Endodermal cell (in vitro differentiated cells): ENCODE measurements around the gene PPFIBP2. TPM values are rescaled to one million over a fixed set of nuclear protein-coding genes. Genes with fewer than 3 reads are reported as not detected.

Experiments used
- DNase-seq: peaks from one replicate; pipeline ENCODE4 v3.0.0-alpha.2; 2017
- H3K27ac ChIP-seq: 2 replicates; pipeline ENCODE4 v1.5.1; 2013; ENCODE audit warnings: mild to moderate bottlenecking, low read depth, low read length, moderate library complexity
- H3K27me3 ChIP-seq: 2 replicates; pipeline ENCODE4 v1.6.1; 2013; ENCODE audit warnings: mild to moderate bottlenecking, low read length, moderate library complexity; ENCODE audit not compliant: insufficient read depth, control insufficient read depth, poor library complexity, severe bottlenecking
- H3K36me3 ChIP-seq: 2 replicates; pipeline ENCODE4 v1.7.0; 2013; ENCODE audit warnings: mild to moderate bottlenecking, low read length, moderate library complexity; ENCODE audit not compliant: control insufficient read depth, insufficient read depth
- H3K4me1 ChIP-seq: one replicate; pipeline ENCODE4 v1.7.0; 2013; ENCODE audit warnings: low read length; ENCODE audit not compliant: control insufficient read depth, insufficient read depth
- H3K4me3 ChIP-seq: 2 replicates; pipeline ENCODE4 v1.5.1; 2013; ENCODE audit warnings: mild to moderate bottlenecking, low read length, moderate library complexity
- H3K9ac ChIP-seq: 2 replicates; pipeline ENCODE4 v1.6.1; 2013; ENCODE audit warnings: mild to moderate bottlenecking, low read length, moderate library complexity; ENCODE audit not compliant: poor library complexity, severe bottlenecking; ENCODE audit errors: extremely low read depth
- H3K9me3 ChIP-seq: 2 replicates; pipeline ENCODE4 v1.6.1; 2013; ENCODE audit warnings: mild to moderate bottlenecking, low read length, moderate library complexity; ENCODE audit not compliant: control insufficient read depth
- H3K27ac Mint-ChIP-seq: 2 replicates; pipeline ENCODE4 v1.8.0; 2020; ENCODE audit warnings: mixed read lengths
- H3K27me3 Mint-ChIP-seq: 2 replicates; pipeline ENCODE4 v1.8.0; 2021; ENCODE audit warnings: mild to moderate bottlenecking, mixed read lengths; ENCODE audit not compliant: insufficient read depth
- H3K36me3 Mint-ChIP-seq: 2 replicates; pipeline ENCODE4 v1.8.0; 2020; ENCODE audit warnings: low read depth, mixed read lengths
- H3K4me1 Mint-ChIP-seq: 2 replicates; pipeline ENCODE4 v1.8.0; 2020; ENCODE audit warnings: mixed read lengths
- H3K4me3 Mint-ChIP-seq: 2 replicates; pipeline ENCODE4 v1.8.0; 2020; ENCODE audit warnings: mild to moderate bottlenecking, moderate library complexity, mixed read lengths
- H3K9me3 Mint-ChIP-seq: 2 replicates; pipeline ENCODE4 v1.8.0; 2020; ENCODE audit warnings: mild to moderate bottlenecking, mixed read lengths
- CTCF ChIP-seq: fragments of 200-600 bp; sonication (generic); conservative IDR thresholded peaks from 2 replicates; pipeline ENCODE4 v1.5.0; 2021; ENCODE audit warnings: antibody characterized with exemption, mild to moderate bottlenecking
- WGBS, 2 experiments: methylation state at CpG; one replicate each; pipeline versions ENCODE4 v1.1.5 to v1.1.7; 2013; ENCODE audit warnings: missing lambda C conversion rate in 2 of 2, mixed read lengths in 1 of 2; ENCODE audit not compliant: insufficient coverage in 1 of 2, insufficient read length in 1 of 2; 5-methylcytosine and 5-hydroxymethylcytosine counted together
- total RNA-seq, 2 donors: library from RNA; stranded (reverse); fragmentation: NEBNext Ultra II Directional in 1 of 2; extraction: Animal tissue kit (Norgen Biotek cat#: 25700) in 1 of 2; gene quantifications; 2 replicates in 1 of 2; 3 replicates in 1 of 2; pipeline ENCODE4 v1.2.1, GENCODE V29; 2021

PPFIBP2 gene
- total RNA-seq, 2 donors from 2014 or later, result 149 to 195 TPM

GRCh38 chr11:7563281-7563680 is 49.5 kb downstream of the PPFIBP2 start:
- Histone ChIP-seq H3K27me3 (no peaks in the 10 kb centered on the region), H3K9ac (no peak overlapping the region), H3K4me3 (no peak overlapping the region), H3K36me3 (peaks cover 27% of the 10 kb centered on the region), H3K9me3 (no peaks in the 10 kb centered on the region), H3K27ac (no peak overlapping the region), H3K4me1 (peaks cover 5% of the 10 kb centered on the region)
- Mint-ChIP-seq H3K9me3 (peaks cover 4% of the 10 kb centered on the region), H3K27me3 (no peaks in the 10 kb centered on the region), H3K4me1 (peaks cover 12% of the 10 kb centered on the region), H3K36me3 (peaks cover 16% of the 10 kb centered on the region), H3K4me3 (no peak overlapping the region), H3K27ac (no peak overlapping the region)
- no peak for TF ChIP-seq CTCF
- WGBS, 2 experiments, result 96 to 100% methylated on average over 1 to 2 of the region's 2 CpGs
- no peak for DNase-seq

GRCh38 chr11:7564803-7565202 is 51.0 kb downstream of the PPFIBP2 start:
- Mint-ChIP-seq H3K27me3 (no peaks in the 10 kb centered on the region), H3K4me1 (peaks cover 5% of the 10 kb centered on the region), H3K27ac (no peak overlapping the region), H3K4me3 (no peak overlapping the region), H3K36me3 (peaks cover 22% of the 10 kb centered on the region), H3K9me3 (peaks cover 4% of the 10 kb centered on the region)
- Histone ChIP-seq H3K9ac (no peak overlapping the region), H3K4me3 (no peak overlapping the region), H3K4me1 (peaks cover 2% of the 10 kb centered on the region), H3K27ac (no peak overlapping the region), H3K27me3 (no peaks in the 10 kb centered on the region), H3K9me3 (no peaks in the 10 kb centered on the region), H3K36me3 (peaks cover 31% of the 10 kb centered on the region)
- WGBS, 2 experiments, result 71 to 91% methylated on average over 1 to 2 of the region's 2 CpGs
- TF ChIP-seq CTCF, result no peak
- no peak for DNase-seq

GRCh38 chr11:7567311-7567710 is 53.5 kb downstream of the PPFIBP2 start:
- no peak overlapping the region for H3K9ac ChIP-seq
- Mint-ChIP-seq H3K4me1 (peaks cover 19% of the 10 kb centered on the region), H3K36me3 (peaks cover 22% of the 10 kb centered on the region), H3K4me3 (no peak overlapping the region), H3K27me3 (no peaks in the 10 kb centered on the region), H3K9me3 (peaks cover 4% of the 10 kb centered on the region), H3K27ac (no peak overlapping the region)
- H3K4me1 ChIP-seq, result peaks cover 9% of the 10 kb centered on the region
- H3K27ac ChIP-seq, result no peak overlapping the region
- no peaks in the 10 kb centered on the region for H3K9me3 ChIP-seq
- H3K27me3 ChIP-seq, result no peaks in the 10 kb centered on the region
- DNase-seq, result no peak
- H3K4me3 ChIP-seq, result no peak overlapping the region
- no peak for TF ChIP-seq CTCF
- 90 to 100% methylated on average over 1 of the region's 1 CpG for WGBS, 2 experiments
- peaks cover 39% of the 10 kb centered on the region for H3K36me3 ChIP-seq
